DOHH2 (cell line): Measurements from ENCODE around the gene SAMD4A.

ENCODE experiments used
- H3F3A ChIP-seq: fragments of 200-600 bp; sonication (generic), shearing (Covaris generic); 2 replicates; pipeline ENCODE4 v1.6.0; 2016; ENCODE audit warnings: antibody characterized with exemption, mild to moderate bottlenecking; ENCODE audit not compliant: control insufficient read depth, insufficient read depth
- H3K27ac ChIP-seq: fragments of 200-600 bp; sonication (generic); 2 replicates; pipeline ENCODE4 v1.5.1; 2014; ENCODE audit warnings: low read depth, mild to moderate bottlenecking, low read length, moderate library complexity
- H3K27me3 ChIP-seq: fragments of 200-600 bp; sonication (generic); 2 replicates; pipeline ENCODE4 v1.6.1; 2014; ENCODE audit warnings: mild to moderate bottlenecking, low read length, mixed read lengths; ENCODE audit not compliant: control insufficient read depth
- H3K36me3 ChIP-seq: fragments of 200-600 bp; sonication (generic); 2 replicates; pipeline ENCODE4 v1.6.1; 2014; ENCODE audit warnings: mild to moderate bottlenecking, low read length, moderate library complexity, mixed read lengths; ENCODE audit not compliant: control insufficient read depth
- H3K4me1 ChIP-seq: fragments of 200-600 bp; sonication (generic); 2 replicates; pipeline ENCODE4 v1.6.1; 2014; ENCODE audit warnings: mild to moderate bottlenecking, low read length, mixed read lengths; ENCODE audit not compliant: control insufficient read depth
- H3K4me2 ChIP-seq: fragments of 200-600 bp; sonication (generic); 2 replicates; pipeline ENCODE4 v1.6.0; 2014; ENCODE audit warnings: mild to moderate bottlenecking, low read length, moderate library complexity
- H3K4me3 ChIP-seq: fragments of 200-600 bp; sonication (generic); 2 replicates; pipeline ENCODE4 v1.5.1; 2014; ENCODE audit warnings: mild to moderate bottlenecking, low read length, mixed read lengths
- H3K79me2 ChIP-seq: fragments of 200-600 bp; sonication (generic); 2 replicates; pipeline ENCODE4 v1.6.1; 2014; ENCODE audit warnings: mild to moderate bottlenecking, low read length, mixed read lengths; ENCODE audit not compliant: control insufficient read depth
- H3K9me2 ChIP-seq: fragments of 200-600 bp; sonication (generic); replicated peaks from 2 replicates; pipeline ENCODE4 v1.6.1; 2014; ENCODE audit warnings: mild to moderate bottlenecking, low read length, mixed read lengths; ENCODE audit not compliant: control insufficient read depth
- H3K9me3 ChIP-seq: fragments of 200-600 bp; sonication (generic); 2 replicates; pipeline ENCODE4 v1.6.1; 2014; ENCODE audit warnings: antibody characterized with exemption, low read length, mixed read lengths; ENCODE audit not compliant: control insufficient read depth, insufficient read depth
- H4K20me1 ChIP-seq: fragments of 200-600 bp; sonication (generic); 2 replicates; pipeline ENCODE4 v1.6.0; 2014; ENCODE audit warnings: low read depth, mild to moderate bottlenecking, antibody characterized with exemption, low read length, moderate library complexity; ENCODE audit not compliant: control insufficient read depth, insufficient read depth
- CTCF ChIP-seq: fragments of 200-600 bp; sonication (generic); IDR thresholded peaks from one replicate; pipeline ENCODE4 v1.5.1; 2014; ENCODE audit warnings: antibody characterized with exemption, mild to moderate bottlenecking, low read depth, low read length; ENCODE audit not compliant: poor library complexity, severe bottlenecking
- EZH2phosphoT487 ChIP-seq: fragments of 200-600 bp; sonication (generic); IDR thresholded peaks from 2 replicates; pipeline ENCODE4 v1.6.1; 2017; ENCODE audit warnings: borderline replicate concordance, mild to moderate bottlenecking, antibody characterized with exemption, low read length, moderate library complexity, mixed read lengths

SAMD4A gene

GRCh38 chr14:54758041-54758440 lies 191.1 kb downstream of the SAMD4A start:
- Histone ChIP-seq H3K27me3 (no peaks in the 10 kb centered on the region), H3K9me2 (no peaks in the 10 kb centered on the region), H3F3A (no peaks in the 10 kb centered on the region), H3K4me1 (no peaks in the 10 kb centered on the region), H3K4me2 (no peak overlapping the region), H3K36me3 (no peaks in the 10 kb centered on the region), H3K79me2 (no peaks in the 10 kb centered on the region), H4K20me1 (no peaks in the 10 kb centered on the region), H3K27ac (no peak overlapping the region), H3K9me3 (no peaks in the 10 kb centered on the region), H3K4me3 (no peak overlapping the region)
- no peak for TF ChIP-seq CTCF
- no peak for TF ChIP-seq EZH2phosphoT487

- Histone ChIP-seq H3K4me3 (no peak overlapping the region), H3F3A (no peaks in the 10 kb centered on the region), H3K4me2 (no peak overlapping the region), H3K27ac (no peak overlapping the region), H3K9me3 (no peaks in the 10 kb centered on the region), H3K79me2 (no peaks in the 10 kb centered on the region), H3K9me2 (no peaks in the 10 kb centered on the region), H3K4me1 (no peaks in the 10 kb centered on the region), H3K27me3 (no peaks in the 10 kb centered on the region), H4K20me1 (no peaks in the 10 kb centered on the region), H3K36me3 (no peaks in the 10 kb centered on the region)
- TF ChIP-seq EZH2phosphoT487, result no peak
- no peak for TF ChIP-seq CTCF
Observed at GRCh38 chr14:54759982-54760585, 193.2 kb downstream of the SAMD4A start.

GRCh38 chr14:54760866-54761575 lies 194.1 kb downstream of the SAMD4A start:
- Histone ChIP-seq H3K4me2 (no peak overlapping the region), H3K27ac (no peak overlapping the region), H3K36me3 (no peaks in the 10 kb centered on the region), H3K9me3 (no peaks in the 10 kb centered on the region), H3K4me1 (no peaks in the 10 kb centered on the region), H3K4me3 (no peak overlapping the region), H3F3A (no peaks in the 10 kb centered on the region), H3K79me2 (no peaks in the 10 kb centered on the region), H3K27me3 (no peaks in the 10 kb centered on the region), H4K20me1 (no peaks in the 10 kb centered on the region), H3K9me2 (no peaks in the 10 kb centered on the region)
- TF ChIP-seq EZH2phosphoT487 (no peak), CTCF (no peak)
